ENCODE measurements around the gene FMNL2. TPM values are rescaled to one million over a fixed set of nuclear protein-coding genes. Genes with fewer than 3 reads are reported as not detected.

Gene FMNL2
- total RNA-seq, 1 experiment from 2014 or later, result 16.3 TPM

GRCh38 chr2:152682663-152683062 is 347.7 kb downstream of the FMNL2 start:
- in situ Hi-C loops (cut with HindIII; ENCODE audit: low sequenced_read_pairs), result no loop called here
- DNase-seq (ENCODE audit: low spot score), result no peak

GRCh38 chr2:152683400-152683799 is 348.4 kb downstream of the FMNL2 start:
- in situ Hi-C loops (cut with HindIII; ENCODE audit: low sequenced_read_pairs), result no loop called here
- DNase-seq (ENCODE audit: low spot score), result no peak

DNA sequence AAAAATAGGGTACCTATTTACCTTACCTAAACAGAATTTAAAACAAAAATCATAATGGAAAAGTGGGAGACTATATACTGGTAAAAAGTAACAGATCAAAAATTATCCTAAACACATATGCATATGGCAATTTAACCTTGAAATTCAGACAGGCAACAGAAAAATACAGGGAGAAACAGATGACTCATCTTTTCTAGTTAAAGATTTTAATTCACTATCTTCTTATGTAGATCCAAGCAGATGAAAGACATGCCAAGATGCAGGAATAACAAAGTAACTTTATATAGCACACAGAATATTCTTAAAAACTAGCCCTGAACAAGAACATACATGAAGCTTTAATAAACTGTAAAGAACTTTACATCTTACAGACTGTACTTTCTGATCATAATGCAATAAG is 351.3 kb downstream of the FMNL2 start:
- DNase-seq (ENCODE audit: low spot score), result no peak
- in situ Hi-C loops (cut with HindIII; ENCODE audit: low sequenced_read_pairs), result no loop called here

DNA sequence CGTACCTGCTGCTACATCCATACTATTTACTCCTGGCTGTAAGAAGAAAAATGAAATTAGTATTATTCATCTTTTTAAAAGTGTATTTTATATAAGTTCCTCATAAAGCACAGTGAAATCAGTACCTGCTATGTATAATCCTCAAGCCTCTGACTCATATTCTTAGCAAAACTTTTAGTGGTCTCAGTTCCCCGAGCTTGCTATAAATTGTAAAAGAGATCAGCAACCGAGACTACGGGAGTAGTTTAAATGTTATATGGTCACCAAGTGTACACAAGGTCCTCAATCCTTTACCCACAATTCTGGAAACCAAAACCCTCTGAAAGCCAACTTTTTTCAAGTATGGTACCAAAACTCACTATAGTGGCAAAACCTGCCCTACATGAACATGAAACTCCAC is 358.1 kb downstream of the FMNL2 start:
- DNase-seq (ENCODE audit: low spot score), result no peak
- in situ Hi-C loops (cut with HindIII; ENCODE audit: low sequenced_read_pairs), result no loop called here

DNA sequence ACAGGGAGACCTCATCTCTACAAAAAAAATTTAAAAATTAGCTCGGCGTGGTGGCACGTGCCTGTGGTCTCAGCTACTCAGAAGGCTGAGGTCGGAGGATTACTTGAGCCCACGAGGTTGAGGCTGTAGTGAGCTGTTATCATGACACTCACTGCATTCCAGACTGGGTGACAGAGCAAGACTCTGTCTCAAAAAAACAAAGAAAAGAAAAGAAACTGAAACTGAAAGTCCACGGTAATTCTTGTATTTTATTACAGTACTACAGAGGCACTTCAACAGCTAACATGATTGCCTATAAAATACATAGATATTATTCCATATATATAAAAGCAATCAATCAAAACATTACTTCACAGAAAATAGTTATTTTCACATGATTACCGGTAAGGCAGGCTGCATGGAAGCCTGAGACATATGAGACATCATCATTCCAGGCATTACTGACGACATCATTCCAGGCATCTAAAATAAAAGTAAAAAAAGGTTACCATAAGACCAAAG is 359.2 kb downstream of the FMNL2 start:
- DNase-seq (ENCODE audit: low spot score), result no peak
- in situ Hi-C loops (cut with HindIII; ENCODE audit: low sequenced_read_pairs), result no loop called here

DNA sequence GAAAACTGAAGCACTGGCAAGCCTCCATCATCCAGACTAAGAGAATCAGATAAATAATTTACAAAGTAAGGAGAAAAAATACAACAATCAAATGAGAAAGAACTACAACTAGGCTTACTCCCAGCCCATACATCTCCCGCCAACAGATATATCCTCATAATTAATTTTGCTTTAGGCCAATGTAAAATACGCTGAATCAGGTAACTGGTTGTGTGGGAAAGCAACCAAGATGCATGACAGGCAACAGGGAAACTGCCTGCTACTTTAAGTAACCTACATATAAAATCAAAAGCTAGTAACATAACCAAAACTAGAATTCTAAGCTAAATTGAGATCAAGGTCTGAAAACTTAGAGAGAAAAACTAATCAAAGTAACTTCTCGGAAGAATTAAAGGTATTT is 360.8 kb downstream of the FMNL2 start:
- in situ Hi-C loops (cut with HindIII; ENCODE audit: low sequenced_read_pairs), result no loop called here
- DNase-seq (ENCODE audit: low spot score), result no peak

DNA sequence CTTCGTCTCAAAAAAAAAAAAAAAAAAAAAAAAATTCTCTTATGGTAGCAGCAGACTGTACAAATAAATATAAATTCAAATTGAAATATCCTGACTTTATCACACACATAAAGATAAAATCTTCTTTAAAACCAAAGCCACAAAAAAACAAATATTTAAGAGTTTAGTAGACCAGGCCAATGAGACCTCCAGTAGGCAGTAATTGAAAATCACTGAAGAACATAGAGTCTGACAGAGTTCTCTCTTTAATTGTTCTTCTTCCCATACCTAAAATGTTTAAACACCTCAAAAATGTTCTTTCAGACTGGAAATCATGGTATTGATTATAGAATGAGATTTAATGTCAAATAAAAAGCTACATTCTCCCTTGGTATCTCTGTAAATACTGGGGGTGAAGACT is 361.5 kb downstream of the FMNL2 start:
- DNase-seq (ENCODE audit: low spot score), result no peak
- in situ Hi-C loops (cut with HindIII; ENCODE audit: low sequenced_read_pairs), result no loop called here

Other genes with a start within 250 kb of the FMNL2 start
- gene CACNB4, start 236.1 kb upstream of the FMNL2 start, total RNA-seq (2014; rRNA removed; shearing (Covaris generic)), result 0.12 and 4.4 TPM in 2 replicates
- 12.6 and 17.1 TPM in 2 replicates for gene STAM2, start 159.4 kb upstream of the FMNL2 start, total RNA-seq (2014; rRNA removed; shearing (Covaris generic))